HepG2 (cell line): ENCODE data around the gene RNASE7. TPM values are rescaled to one million over a fixed set of nuclear protein-coding genes. Genes with fewer than 3 reads are reported as not detected.
A peak's percentile ranks its signal among the peaks of the same experiment; 100 is the strongest.

ENCODE experiments used
- GATAD2A ChIP-seq: IDR thresholded peaks from 2 replicates; pipeline ENCODE4 v1.6.1; 2016
- HIC2 ChIP-seq: sonication (generic); formaldehyde crosslinking; IDR thresholded peaks from 2 replicates; pipeline ENCODE4 v1.9.0; 2022; ENCODE audit warnings: low read depth, missing genetic modification reagents
- MLLT10 ChIP-seq: sonication (generic); formaldehyde crosslinking; IDR thresholded peaks from 2 replicates; pipeline ENCODE4 v1.4.0; 2020; ENCODE audit warnings: missing genetic modification reagents
- NCOA5 ChIP-seq: sonication (generic); formaldehyde crosslinking; IDR thresholded peaks from 2 replicates; pipeline ENCODE4 v1.4.0; 2020; ENCODE audit warnings: missing genetic modification reagents
- NR2F6 ChIP-seq, 2 experiments: IDR thresholded peaks; 2 replicates each; pipeline ENCODE4 v1.6.1; 2016; ENCODE audit warnings: antibody characterized with exemption in 1 of 2, mild to moderate bottlenecking in 1 of 2
- SNAPC5 ChIP-seq: sonication (generic); formaldehyde crosslinking; IDR thresholded peaks from 2 replicates; pipeline ENCODE4 v1.8.1; 2023; ENCODE audit warnings: mild to moderate bottlenecking, missing genetic modification reagents, borderline replicate concordance
- SOX5 ChIP-seq: IDR thresholded peaks from 2 replicates; pipeline ENCODE4 v1.6.1; 2016; ENCODE audit warnings: borderline replicate concordance
- SSRP1 ChIP-seq: IDR thresholded peaks from 2 replicates; pipeline ENCODE4 v1.6.1; 2016; ENCODE audit warnings: control low read depth
- THAP8 ChIP-seq: sonication (generic); formaldehyde crosslinking; IDR thresholded peaks from 2 replicates; pipeline ENCODE4 v1.5.1; 2020; ENCODE audit warnings: missing genetic modification reagents, mild to moderate bottlenecking, borderline replicate concordance
- ZNF180 ChIP-seq: sonication (generic); formaldehyde crosslinking; IDR thresholded peaks from 2 replicates; pipeline ENCODE4 v1.4.0; 2020; ENCODE audit warnings: low read depth, missing genetic modification reagents, borderline replicate concordance
- ZNF264 ChIP-seq: sonication (generic); formaldehyde crosslinking; IDR thresholded peaks from 2 replicates; pipeline ENCODE4 v1.4.0; 2020; ENCODE audit warnings: missing genetic modification reagents
- ZNF318 ChIP-seq: sonication (generic); formaldehyde crosslinking; IDR thresholded peaks from 2 replicates; pipeline ENCODE4 v1.4.0; 2020; ENCODE audit warnings: mild to moderate bottlenecking, missing genetic modification reagents
- ZNF468 ChIP-seq: sonication (generic); formaldehyde crosslinking; IDR thresholded peaks from 2 replicates; pipeline ENCODE4 v1.8.0; 2022; ENCODE audit warnings: mild to moderate bottlenecking, moderate library complexity, missing genetic modification reagents
- ZNF644 ChIP-seq: IDR thresholded peaks from 2 replicates; pipeline ENCODE4 v1.6.1; 2016; ENCODE audit warnings: low read depth
- polyA plus RNA-seq, 8 experiments: library from polyadenylated mRNA; depleted of rRNA in 3 of 8; stranded (reverse) in 7 of 8; unstranded in 1 of 8; fragments of >200 nt; fragmentation: Illumina TruSeq in 4 of 8; extraction: Trizol in 4 of 8; gene quantifications; 2 replicates each; pipeline versions ENCODE4 v1.2.1 to v1.2.3, GENCODE V29; 2011 to 2016; ENCODE audit warnings: low read depth in 4 of 8, missing spikeins in 1 of 8, mixed read lengths in 1 of 8; ENCODE audit not compliant: insufficient read depth in 1 of 8
- total RNA-seq, 5 experiments: library from RNA; depleted of rRNA; stranded (reverse); fragments of >200 nt; fragmentation: Illumina TruSeq; extraction: Trizol; gene quantifications; 2 replicates each; pipeline ENCODE4 v1.2.3, GENCODE V29; 2016; ENCODE audit warnings: low read depth in 1 of 5
- TF ChIP-seq, protein P1 (sequence below): sonication (generic); formaldehyde crosslinking; IDR thresholded peaks from 2 replicates; pipeline ENCODE4 v1.5.0; 2020; ENCODE audit warnings: mild to moderate bottlenecking, missing genetic modification reagents

RNASE7 gene
- total and polyA plus RNA-seq, 2 of the 13 experiments (the other 11 are each of a cell fraction or from before 2014, with no cell fraction given), result 0.04 TPM; not detected in 1

GRCh38 chr14:21068521-21069387, 26.6 kb downstream of the RNASE7 start (continued):
- TF ChIP-seq SOX5 (CRISPR knock-in tag), result no peak
- TF ChIP-seq SNAPC5 (CRISPR knock-in tag), result no peak
- TF ChIP-seq ZNF468, result no peak
- no peak for TF ChIP-seq NR2F6 (IDR thresholded peaks at IDR 0.05)
- TF ChIP-seq NR2F6 (CRISPR knock-in tag; IDR thresholded peaks at IDR 0.05), result peak; percentile 57
- TF ChIP-seq, protein P1, sequence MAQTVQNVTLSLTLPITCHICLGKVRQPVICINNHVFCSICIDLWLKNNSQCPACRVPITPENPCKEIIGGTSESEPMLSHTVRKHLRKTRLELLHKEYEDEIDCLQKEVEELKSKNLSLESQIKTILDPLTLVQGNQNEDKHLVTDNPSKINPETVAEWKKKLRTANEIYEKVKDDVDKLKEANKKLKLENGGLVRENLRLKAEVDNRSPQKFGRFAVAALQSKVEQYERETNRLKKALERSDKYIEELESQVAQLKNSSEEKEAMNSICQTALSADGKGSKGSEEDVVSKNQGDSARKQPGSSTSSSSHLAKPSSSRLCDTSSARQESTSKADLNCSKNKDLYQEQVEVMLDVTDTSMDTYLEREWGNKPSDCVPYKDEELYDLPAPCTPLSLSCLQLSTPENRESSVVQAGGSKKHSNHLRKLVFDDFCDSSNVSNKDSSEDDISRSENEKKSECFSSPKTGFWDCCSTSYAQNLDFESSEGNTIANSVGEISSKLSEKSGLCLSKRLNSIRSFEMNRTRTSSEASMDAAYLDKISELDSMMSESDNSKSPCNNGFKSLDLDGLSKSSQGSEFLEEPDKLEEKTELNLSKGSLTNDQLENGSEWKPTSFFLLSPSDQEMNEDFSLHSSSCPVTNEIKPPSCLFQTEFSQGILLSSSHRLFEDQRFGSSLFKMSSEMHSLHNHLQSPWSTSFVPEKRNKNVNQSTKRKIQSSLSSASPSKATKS (CRISPR knock-in tag), result no peak
- TF ChIP-seq SSRP1, result 0 out of 2 replicates have a peak, but pooled peaks have one; percentile 57
- TF ChIP-seq HIC2 (CRISPR knock-in tag), result no peak
- TF ChIP-seq ZNF318 (CRISPR knock-in tag), result no peak
- TF ChIP-seq NCOA5, result no peak
- no peak for TF ChIP-seq MLLT10 (CRISPR knock-in tag)
- TF ChIP-seq ZNF264, result no peak
- no peak for TF ChIP-seq ZNF180 (CRISPR knock-in tag)
- TF ChIP-seq GATAD2A, result peak; percentile 67; the same call in 1 of the 2 replicates
- TF ChIP-seq ZNF644 (CRISPR knock-in tag), result no peak
- no peak for TF ChIP-seq THAP8
